Left renal pelvis (tissue), 4 donors: ENCODE data around the gene KIF17. TPM values are rescaled to one million over a fixed set of nuclear protein-coding genes. Genes with fewer than 3 reads are reported as not detected.

Experiments used
- DNase-seq, 4 donors: peaks; one replicate each; pipeline ENCODE4 v3.0.0-alpha.2; 2013; ENCODE audit warnings: low read depth in 4 of 4, low spot score in 3 of 4
- polyA plus RNA-seq, 4 donors: library from polyadenylated mRNA; unstranded; fragments of 120-200 nt; gene quantifications; one replicate each; pipeline ENCODE4 v1.2.1, GENCODE V29; 2013; ENCODE audit not compliant: insufficient read length in 4 of 4

KIF17 gene
- polyA plus RNA-seq, 4 donors, result 2.6 to 5.1 (median 3.7) TPM

DNA sequence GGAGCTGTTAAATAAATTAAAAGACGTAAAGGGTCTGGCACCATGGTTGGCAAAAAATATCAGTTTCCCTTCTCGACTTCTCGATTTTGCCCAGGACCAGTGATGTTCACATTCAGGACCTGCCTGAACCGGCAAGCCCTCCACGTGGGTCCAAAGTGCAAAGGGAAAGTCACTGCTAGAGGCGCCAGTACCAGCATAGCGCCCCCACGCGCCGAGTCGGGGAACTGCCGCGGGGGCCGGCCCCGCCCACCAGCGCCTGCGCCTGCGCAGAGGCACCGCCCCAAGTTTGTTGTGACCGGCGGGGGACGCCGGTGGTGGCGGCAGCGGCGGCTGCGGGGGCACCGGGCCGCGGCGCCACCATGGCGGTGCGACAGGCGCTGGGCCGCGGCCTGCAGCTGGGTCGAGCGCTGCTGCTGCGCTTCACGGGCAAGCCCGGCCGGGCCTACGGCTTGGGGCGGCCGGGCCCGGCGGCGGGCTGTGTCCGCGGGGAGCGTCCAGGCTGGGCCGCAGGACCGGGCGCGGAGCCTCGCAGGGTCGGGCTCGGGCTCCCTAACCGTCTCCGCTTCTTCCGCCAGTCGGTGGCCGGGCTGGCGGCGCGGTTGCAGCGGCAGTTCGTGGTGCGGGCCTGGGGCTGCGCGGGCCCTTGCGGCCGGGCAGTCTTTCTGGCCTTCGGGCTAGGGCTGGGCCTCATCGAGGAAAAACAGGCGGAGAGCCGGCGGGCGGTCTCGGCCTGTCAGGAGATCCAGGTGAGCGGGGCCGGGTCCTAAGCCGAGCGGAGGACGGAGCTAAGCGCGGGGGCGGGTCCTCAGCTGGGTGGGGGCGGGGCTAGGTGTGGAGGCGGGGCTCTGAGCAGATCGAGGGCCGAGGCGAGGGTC, 84.4 kb downstream of the KIF17 start, which contains the start of gene PINK1:
PINK1 (plus strand) TSS at position 269 of the 875 bp plus-strand sequence; CDS start at position 360, 91 bp downstream.
- peak in 3 of 4 donors; percentile 56 to 62 (median 58) for DNase-seq

- DNase-seq, result no peak
These were observed 85.4 kb downstream of the KIF17 start for GRCh38 chr1:20632386-20632785.

- DNase-seq, result no peak
These were observed 87.1 kb downstream of the KIF17 start for GRCh38 chr1:20630729-20631128.

- DNase-seq, result no peak
These were observed 91.3 kb downstream of the KIF17 start for GRCh38 chr1:20626524-20626923.

GRCh38 chr1:20626098-20626427, 91.7 kb downstream of the KIF17 start:
- no peak for DNase-seq

GRCh38 chr1:20625176-20626097, 92.4 kb downstream of the KIF17 start:
- DNase-seq, result no peak

DNA sequence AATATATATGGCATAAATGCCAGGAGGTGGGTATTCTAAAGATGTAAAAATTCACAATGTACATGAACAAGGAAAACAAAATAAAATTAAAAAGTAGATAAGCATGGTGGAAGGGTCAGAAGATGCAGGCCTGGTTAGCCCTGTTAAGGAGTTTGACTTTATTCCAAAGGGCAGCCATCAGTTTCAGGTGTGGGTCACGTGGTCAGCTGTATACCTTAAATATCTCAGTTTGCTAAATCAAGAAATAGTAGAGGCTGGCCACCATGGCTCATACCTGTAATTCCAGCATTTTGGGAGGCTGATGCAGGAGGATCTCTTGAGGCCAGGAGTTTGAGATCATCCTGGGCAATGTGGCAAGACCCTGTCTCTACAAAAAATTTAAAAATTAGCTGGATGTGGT, 93.1 kb downstream of the KIF17 start:
- no peak for DNase-seq

DNA sequence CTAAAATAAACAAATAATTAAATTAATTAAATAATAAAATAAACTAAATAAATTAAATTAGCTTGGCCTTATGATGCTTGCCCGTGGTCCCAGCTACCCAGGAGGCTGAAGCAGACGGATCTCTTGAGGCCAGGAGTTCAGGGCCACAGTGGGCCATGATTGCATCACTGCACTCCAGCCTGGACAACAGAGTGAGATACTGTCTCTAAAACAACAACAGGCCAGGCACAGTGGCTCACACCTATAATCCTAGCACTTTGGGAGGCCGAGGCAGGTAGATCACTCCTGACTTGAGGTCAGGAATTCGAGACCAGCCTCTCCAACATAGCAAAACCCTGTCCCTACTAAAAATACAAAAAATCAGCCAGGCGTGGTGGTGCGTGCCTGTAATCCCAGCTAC, 96.8 kb downstream of the KIF17 start:
- DNase-seq, result no peak

- no peak for DNase-seq
These were observed 97.8 kb downstream of the KIF17 start for GRCh38 chr1:20619999-20620398.

GRCh38 chr1:20618550-20618949, 99.3 kb downstream of the KIF17 start:
- no peak for DNase-seq

DNA sequence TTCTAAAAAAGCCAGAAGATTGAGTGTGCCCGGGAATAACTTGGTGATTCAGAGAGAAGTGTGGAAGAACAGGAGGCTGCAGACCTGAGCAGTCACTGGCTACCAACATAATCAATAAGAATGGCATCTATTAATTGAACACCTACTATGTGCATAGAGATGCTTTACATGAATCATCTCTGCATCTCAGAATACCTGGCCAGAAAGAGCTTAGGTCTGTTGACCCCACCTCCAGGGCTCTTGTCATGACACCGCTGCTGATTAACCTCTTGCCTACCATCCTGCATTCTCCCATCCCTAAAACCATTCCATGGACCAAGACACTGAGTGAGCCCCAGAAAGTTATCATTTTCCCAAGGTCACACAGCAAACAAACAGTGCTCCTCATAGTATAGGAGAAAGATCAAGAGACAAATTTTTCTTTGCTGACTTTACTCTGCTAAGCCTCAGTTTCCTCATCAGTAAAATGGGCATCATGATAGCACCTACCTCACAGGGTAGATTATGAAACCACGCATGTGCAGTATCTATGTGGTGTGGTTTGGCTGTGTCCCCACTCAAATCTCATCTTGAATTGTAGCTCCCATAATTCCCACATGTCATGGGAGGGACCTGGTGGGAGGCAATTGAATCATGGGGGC, 100.8 kb downstream of the KIF17 start:
- DNase-seq, result no peak

DNA sequence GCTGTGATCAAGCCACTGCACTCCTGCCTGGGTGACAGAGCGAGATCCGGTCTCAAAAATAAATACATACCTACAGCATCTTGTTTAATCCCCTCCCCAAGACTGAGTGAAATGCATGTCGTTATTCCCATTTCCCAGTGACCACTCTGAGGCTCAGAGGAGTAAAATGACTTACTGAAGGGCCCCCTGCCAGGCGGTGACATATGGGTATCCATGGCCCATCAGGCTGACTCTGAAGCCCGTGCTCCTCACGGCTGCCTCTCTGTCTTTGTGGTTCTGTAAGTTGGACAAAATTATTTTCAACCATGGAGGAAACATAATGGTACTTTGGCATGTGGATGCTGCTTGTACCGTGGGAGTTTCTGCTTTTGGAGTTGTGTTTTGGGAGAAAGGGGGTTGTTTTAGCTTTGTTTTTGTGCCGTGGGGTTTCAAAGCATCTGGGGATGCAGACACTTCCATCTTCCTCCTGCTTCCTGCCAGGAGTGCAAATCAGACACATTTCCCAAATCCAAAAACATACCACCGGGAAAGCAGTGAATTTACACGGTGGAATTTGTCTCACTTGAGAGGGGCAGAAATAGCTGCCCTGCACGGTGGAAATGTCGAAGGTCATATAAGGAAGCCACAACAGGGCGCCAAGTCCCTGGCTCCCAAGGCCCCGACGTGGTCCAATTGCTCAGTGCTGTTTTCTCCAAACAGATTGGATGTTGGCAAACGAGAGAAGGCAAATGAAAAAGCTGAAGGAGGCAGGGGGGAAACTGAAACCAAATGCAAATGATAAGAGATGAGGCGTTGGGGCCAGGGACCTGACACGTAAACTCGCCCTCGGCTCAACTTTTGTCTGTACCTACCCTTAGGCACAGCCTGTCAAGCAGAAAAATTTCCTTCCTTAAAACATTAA, 101.6 kb downstream of the KIF17 start:
- DNase-seq, result no peak

- no peak for DNase-seq
These were observed 103.7 kb downstream of the KIF17 start for GRCh38 chr1:20614131-20614579.

Other genes starting within 250 kb of the KIF17 start
- gene CAMK2N1, start 231.8 kb downstream of the KIF17 start, polyA plus RNA-seq, result 10 to 100 TPM; 30.4 to 87.2 (median 80.7) TPM
- gene MUL1, start 209.9 kb downstream of the KIF17 start, polyA plus RNA-seq, result 10 to 100 TPM; 27.4 to 40.0 (median 34.9) TPM
- 1 to 10 TPM; 1.3 to 2.1 (median 1.5) TPM for gene FAM43B, start 165.4 kb downstream of the KIF17 start, polyA plus RNA-seq
- gene CDA, start 128.9 kb downstream of the KIF17 start, polyA plus RNA-seq, result 1 to 10 TPM; 5.4 to 6.8 (median 5.9) TPM
- gene PINK1, start 84.5 kb downstream of the KIF17 start, polyA plus RNA-seq, result 10 to 100 TPM; 56.3 to 78.1 (median 63.0) TPM
- 100 to 1,000 TPM; 207 to 243 (median 218) TPM for gene DDOST, start 56.6 kb downstream of the KIF17 start, polyA plus RNA-seq
- 1 to 10 TPM in 3 of 4 donors, under 1 TPM in 1; 0.61 to 1.6 (median 1.3) TPM for gene SH2D5, start 14.7 kb upstream of the KIF17 start, polyA plus RNA-seq
- gene HP1BP3, start 69.3 kb upstream of the KIF17 start, polyA plus RNA-seq, result 100 to 1,000 TPM; 264 to 378 (median 282) TPM